ENCODE measurements around the gene GPR15.

Gene GPR15

DNA sequence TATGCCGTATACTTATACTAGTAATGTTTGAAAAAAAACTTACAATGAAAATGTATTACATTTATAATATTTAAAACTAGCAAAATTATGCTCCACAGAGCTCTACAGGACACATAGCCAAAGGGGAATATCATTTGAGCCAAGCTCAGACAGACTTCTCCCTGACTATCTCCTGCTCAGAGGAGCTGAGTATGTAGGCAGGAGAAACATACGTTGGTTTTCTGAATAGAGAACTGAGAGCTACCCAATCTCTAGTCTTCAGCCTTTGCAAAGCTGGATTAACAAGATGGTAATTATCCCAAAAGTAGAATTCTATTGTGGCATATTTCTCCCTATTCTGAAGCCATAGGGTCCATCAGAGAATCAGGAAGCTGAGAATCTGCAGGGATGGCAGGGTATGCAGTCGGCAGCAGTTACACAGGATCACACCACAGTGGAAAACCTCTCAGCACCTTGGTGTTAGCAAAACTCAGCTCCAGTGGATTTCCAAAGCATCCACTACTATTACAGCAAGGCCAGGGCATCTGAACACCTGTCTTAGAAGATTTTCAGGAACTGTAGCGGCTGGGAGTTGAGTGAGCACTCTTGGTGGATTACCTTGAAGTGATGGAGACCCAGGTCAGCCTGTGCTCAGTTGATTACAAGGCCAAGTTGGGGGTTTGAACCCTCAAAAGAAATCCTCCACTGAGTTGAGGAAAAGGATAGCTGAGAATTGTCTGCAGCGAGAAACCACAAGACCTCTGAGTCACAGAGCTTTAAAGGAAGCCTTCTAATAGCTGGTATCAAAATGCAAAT lies 30.1 kb downstream of the GPR15 start:
- Histone ChIP-seq H3K36me3 (ENCODE audit: control insufficient read depth, low read depth, low read length) (no peaks in the 10 kb centered on the region), H3K4me3 (ENCODE audit: low read length) (no peak overlapping the region), H3K9me3 (ENCODE audit: control insufficient read depth, low read depth, low read length) (no peaks in the 10 kb centered on the region), H3K4me1 (ENCODE audit: control insufficient read depth, low read depth, low read length) (no peaks in the 10 kb centered on the region), H3K27ac (ENCODE audit: low read length) (no peak overlapping the region), H3K9ac (ENCODE audit: low read length) (no peak overlapping the region), H3K27me3 (ENCODE audit: control insufficient read depth, insufficient read depth, low read length) (no peaks in the 10 kb centered on the region)

GRCh38 chr3:98563661-98564281 lies 32.0 kb downstream of the GPR15 start:
- Histone ChIP-seq H3K4me1 (ENCODE audit: control insufficient read depth, low read depth, low read length) (no peaks in the 10 kb centered on the region), H3K9ac (ENCODE audit: low read length) (no peak overlapping the region), H3K27ac (ENCODE audit: low read length) (no peak overlapping the region)

GRCh38 chr3:98564282-98565005 lies 32.7 kb downstream of the GPR15 start:
- no peak overlapping the region for H3K27ac ChIP-seq (ENCODE audit: low read length)
- no peak overlapping the region for H3K4me3 ChIP-seq (ENCODE audit: low read length)
- no peaks in the 10 kb centered on the region for H3K27me3 ChIP-seq (ENCODE audit: control insufficient read depth, insufficient read depth, low read length)
- H3K9ac ChIP-seq (ENCODE audit: low read length), result no peak overlapping the region
- H3K9me3 ChIP-seq (ENCODE audit: control insufficient read depth, low read depth, low read length), result no peaks in the 10 kb centered on the region
- H3K36me3 ChIP-seq (ENCODE audit: control insufficient read depth, low read depth, low read length), result no peaks in the 10 kb centered on the region
- H3K4me1 ChIP-seq (ENCODE audit: control insufficient read depth, low read depth, low read length), result no peaks in the 10 kb centered on the region

More at GRCh38 chr3:98563661-98564281, 32.0 kb downstream of the GPR15 start:
- Histone ChIP-seq H3K36me3 (ENCODE audit: control insufficient read depth, low read depth, low read length) (no peaks in the 10 kb centered on the region), H3K27me3 (ENCODE audit: control insufficient read depth, insufficient read depth, low read length) (no peaks in the 10 kb centered on the region), H3K4me3 (ENCODE audit: low read length) (no peak overlapping the region), H3K9me3 (ENCODE audit: control insufficient read depth, low read depth, low read length) (no peaks in the 10 kb centered on the region)

GRCh38 chr3:98565237-98565643 lies 33.5 kb downstream of the GPR15 start:
- Histone ChIP-seq H3K4me1 (ENCODE audit: control insufficient read depth, low read depth, low read length) (no peaks in the 10 kb centered on the region), H3K27ac (ENCODE audit: low read length) (no peak overlapping the region), H3K36me3 (ENCODE audit: control insufficient read depth, low read depth, low read length) (no peaks in the 10 kb centered on the region), H3K4me3 (ENCODE audit: low read length) (no peak overlapping the region), H3K9ac (ENCODE audit: low read length) (no peak overlapping the region), H3K9me3 (ENCODE audit: control insufficient read depth, low read depth, low read length) (no peaks in the 10 kb centered on the region), H3K27me3 (ENCODE audit: control insufficient read depth, insufficient read depth, low read length) (no peaks in the 10 kb centered on the region)

DNA sequence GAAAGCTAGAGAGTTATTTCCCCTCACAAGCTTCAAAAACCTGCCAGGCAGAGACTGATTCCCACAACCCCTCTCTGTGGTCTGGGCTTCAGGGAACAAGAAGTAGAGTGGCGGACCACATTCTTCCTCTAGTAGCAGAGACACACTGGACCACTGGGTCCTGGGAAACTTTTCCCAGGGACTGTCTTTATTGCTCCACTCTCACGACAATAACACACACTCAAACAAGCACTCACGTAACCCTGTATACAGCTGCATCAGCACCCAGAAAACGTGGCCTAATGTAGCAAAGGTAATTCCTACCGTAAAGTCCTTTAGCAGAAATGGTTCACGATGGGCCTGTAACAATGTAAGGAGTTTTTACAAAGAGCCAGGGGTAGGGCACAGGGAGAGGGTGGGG lies 34.1 kb downstream of the GPR15 start:
- H3K36me3 ChIP-seq (ENCODE audit: control insufficient read depth, low read depth, low read length), result no peaks in the 10 kb centered on the region
- H3K27ac ChIP-seq (ENCODE audit: low read length), result no peak overlapping the region
- H3K9ac ChIP-seq (ENCODE audit: low read length), result no peak overlapping the region
- no peak overlapping the region for H3K4me3 ChIP-seq (ENCODE audit: low read length)
- no peaks in the 10 kb centered on the region for H3K9me3 ChIP-seq (ENCODE audit: control insufficient read depth, low read depth, low read length)
- H3K4me1 ChIP-seq (ENCODE audit: control insufficient read depth, low read depth, low read length), result no peaks in the 10 kb centered on the region
- no peaks in the 10 kb centered on the region for H3K27me3 ChIP-seq (ENCODE audit: control insufficient read depth, insufficient read depth, low read length)

DNA sequence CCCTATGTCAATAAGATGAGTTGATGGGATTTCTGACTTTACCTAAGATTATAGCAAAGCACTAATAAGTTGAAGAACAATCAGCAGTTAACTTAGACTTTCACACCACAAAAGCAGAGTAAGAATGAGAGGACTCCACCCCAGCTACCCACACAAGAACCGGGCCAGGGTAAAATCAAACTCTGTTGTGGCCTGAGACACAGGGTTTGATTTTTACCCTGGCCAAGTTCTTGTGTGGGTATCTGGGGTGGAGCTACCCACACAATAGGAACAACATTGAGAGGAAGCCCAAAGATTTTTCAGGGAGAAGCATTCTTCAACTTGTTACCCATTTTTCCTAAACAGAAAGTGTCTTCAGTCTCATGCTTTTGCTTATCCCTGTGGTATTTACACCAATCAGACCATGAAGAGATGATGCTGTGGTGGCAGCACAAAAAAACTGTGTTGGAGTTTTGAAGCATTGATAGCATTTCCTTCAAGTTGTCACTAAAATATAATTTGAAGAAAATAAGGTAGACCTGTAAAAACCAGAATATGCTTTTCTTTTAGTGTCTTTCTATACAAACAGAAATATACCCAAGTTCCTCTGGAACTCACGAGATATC lies 36.0 kb downstream of the GPR15 start:
- no peak overlapping the region for H3K4me3 ChIP-seq (ENCODE audit: low read length)
- no peaks in the 10 kb centered on the region for H3K4me1 ChIP-seq (ENCODE audit: control insufficient read depth, low read depth, low read length)
- H3K27ac ChIP-seq (ENCODE audit: low read length), result no peak overlapping the region
- H3K9ac ChIP-seq (ENCODE audit: low read length), result no peak overlapping the region
- H3K36me3 ChIP-seq (ENCODE audit: control insufficient read depth, low read depth, low read length), result no peaks in the 10 kb centered on the region
- no peaks in the 10 kb centered on the region for H3K9me3 ChIP-seq (ENCODE audit: control insufficient read depth, low read depth, low read length)
- no peaks in the 10 kb centered on the region for H3K27me3 ChIP-seq (ENCODE audit: control insufficient read depth, insufficient read depth, low read length)

GRCh38 chr3:98568402-98568801 lies 36.6 kb downstream of the GPR15 start:
- Histone ChIP-seq H3K9ac (ENCODE audit: low read length) (no peak overlapping the region), H3K36me3 (ENCODE audit: control insufficient read depth, low read depth, low read length) (no peaks in the 10 kb centered on the region), H3K27me3 (ENCODE audit: control insufficient read depth, insufficient read depth, low read length) (no peaks in the 10 kb centered on the region), H3K4me3 (ENCODE audit: low read length) (no peak overlapping the region), H3K9me3 (ENCODE audit: control insufficient read depth, low read depth, low read length) (no peaks in the 10 kb centered on the region), H3K27ac (ENCODE audit: low read length) (no peak overlapping the region), H3K4me1 (ENCODE audit: control insufficient read depth, low read depth, low read length) (no peaks in the 10 kb centered on the region)

GRCh38 chr3:98573181-98573728 lies 41.5 kb downstream of the GPR15 start:
- H3K4me3 ChIP-seq (ENCODE audit: low read length), result no peak overlapping the region
- no peak overlapping the region for H3K27ac ChIP-seq (ENCODE audit: low read length)
- H3K9ac ChIP-seq (ENCODE audit: low read length), result no peak overlapping the region
- no peaks in the 10 kb centered on the region for H3K9me3 ChIP-seq (ENCODE audit: control insufficient read depth, low read depth, low read length)
- H3K36me3 ChIP-seq (ENCODE audit: control insufficient read depth, low read depth, low read length), result peaks cover 10% of the 10 kb centered on the region
- H3K27me3 ChIP-seq (ENCODE audit: control insufficient read depth, insufficient read depth, low read length), result no peaks in the 10 kb centered on the region
- H3K4me1 ChIP-seq (ENCODE audit: control insufficient read depth, low read depth, low read length), result no peaks in the 10 kb centered on the region

DNA sequence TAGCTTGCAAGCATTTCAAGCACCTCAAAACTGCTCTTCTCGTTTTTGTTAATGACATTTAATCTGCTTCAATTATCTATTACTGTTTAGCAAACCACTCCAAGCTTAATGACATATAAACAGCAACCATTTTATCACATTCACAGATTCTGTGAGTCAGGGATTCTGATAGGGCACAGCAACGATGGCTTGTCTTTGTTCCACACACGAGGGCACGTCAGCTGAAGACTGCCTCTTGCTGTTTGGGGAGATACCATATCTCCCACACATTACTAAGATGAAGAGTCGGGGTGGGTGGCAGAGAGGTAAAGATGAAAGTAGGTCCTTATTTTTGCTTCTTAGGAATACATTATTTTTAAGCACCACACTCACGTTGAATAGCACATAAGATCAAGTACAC lies 42.4 kb downstream of the GPR15 start:
- Histone ChIP-seq H3K36me3 (ENCODE audit: control insufficient read depth, low read depth, low read length) (peaks cover 19% of the 10 kb centered on the region), H3K27me3 (ENCODE audit: control insufficient read depth, insufficient read depth, low read length) (no peaks in the 10 kb centered on the region), H3K27ac (ENCODE audit: low read length) (no peak overlapping the region), H3K9me3 (ENCODE audit: control insufficient read depth, low read depth, low read length) (no peaks in the 10 kb centered on the region), H3K9ac (ENCODE audit: low read length) (no peak overlapping the region), H3K4me1 (ENCODE audit: control insufficient read depth, low read depth, low read length) (no peaks in the 10 kb centered on the region), H3K4me3 (ENCODE audit: low read length) (no peak overlapping the region)

GRCh38 chr3:98577178-98577895 lies 45.6 kb downstream of the GPR15 start:
- no peaks in the 10 kb centered on the region for H3K27me3 ChIP-seq (ENCODE audit: control insufficient read depth, insufficient read depth, low read length)
- no peaks in the 10 kb centered on the region for H3K4me1 ChIP-seq (ENCODE audit: control insufficient read depth, low read depth, low read length)
- H3K9ac ChIP-seq (ENCODE audit: low read length), result no peak overlapping the region
- H3K27ac ChIP-seq (ENCODE audit: low read length), result no peak overlapping the region
- no peaks in the 10 kb centered on the region for H3K9me3 ChIP-seq (ENCODE audit: control insufficient read depth, low read depth, low read length)
- H3K36me3 ChIP-seq (ENCODE audit: control insufficient read depth, low read depth, low read length), result peaks cover 46% of the 10 kb centered on the region
- H3K4me3 ChIP-seq (ENCODE audit: low read length), result no peak overlapping the region
